Temporal lobe (tissue), 1 donor: ENCODE data around the gene OR10H2. TPM values are rescaled to one million over a fixed set of nuclear protein-coding genes. Genes with fewer than 3 reads are reported as not detected.

ENCODE experiments used
- total RNA-seq: library from RNA; depleted of rRNA; stranded (reverse); fragments of >200 nt; gene quantifications from one replicate; pipeline ENCODE4 v1.2.3, GENCODE V29; 2014

The OR10H2 gene
- total RNA-seq, 1 donor from 2014 or later = not detected

Other genes starting within 250 kb of the OR10H2 start
- not detected for gene PGLYRP2, start 248.5 kb upstream of the OR10H2 start, total RNA-seq
- 0.25 TPM for gene CYP4F22, start 219.5 kb upstream of the OR10H2 start, total RNA-seq
- not detected for gene CYP4F8, start 112.8 kb upstream of the OR10H2 start, total RNA-seq
- 0.25 TPM for gene CYP4F3, start 87.1 kb upstream of the OR10H2 start, total RNA-seq
- under 0.01 TPM for gene CYP4F12, start 54.9 kb upstream of the OR10H2 start, total RNA-seq
- not detected for gene OR10H3, start 10.0 kb downstream of the OR10H2 start, total RNA-seq
- gene OR10H5, start 59.6 kb downstream of the OR10H2 start, total RNA-seq = not detected
- not detected for gene OR10H1, start 87.6 kb downstream of the OR10H2 start, total RNA-seq
- not detected for gene CYP4F2, start 170.1 kb downstream of the OR10H2 start, total RNA-seq
- gene CYP4F11, start 206.5 kb downstream of the OR10H2 start, total RNA-seq = not detected
- not detected for gene OR10H4, start 221.0 kb downstream of the OR10H2 start, total RNA-seq